OCI-LY1 (cell line): ENCODE data around the gene BNIP3.

Experiments
- H2AFZ ChIP-seq: fragments of 200-600 bp; sonication (generic), shearing (Covaris generic); 2 replicates; pipeline ENCODE4 v1.6.0; 2014; ENCODE audit warnings: antibody characterized with exemption, mild to moderate bottlenecking, low read length
- H3F3A ChIP-seq: fragments of 200-600 bp; sonication (generic), shearing (Covaris generic); 2 replicates; pipeline ENCODE4 v1.6.0; 2014; ENCODE audit warnings: mild to moderate bottlenecking, antibody characterized with exemption, low read length, moderate library complexity; ENCODE audit not compliant: insufficient read depth
- H3K27ac ChIP-seq: fragments of 200-600 bp; sonication (generic); 2 replicates; pipeline ENCODE4 v1.5.1; 2014; ENCODE audit warnings: low read length, mixed run types, mild to moderate bottlenecking, low read depth; ENCODE audit not compliant: poor library complexity, severe bottlenecking
- H3K27me3 ChIP-seq: fragments of 200-600 bp; sonication (generic); 2 replicates; pipeline ENCODE4 v1.6.0; 2014; ENCODE audit warnings: antibody characterized with exemption, mild to moderate bottlenecking, low read length, moderate library complexity; ENCODE audit not compliant: insufficient read depth
- H3K36me3 ChIP-seq: fragments of 200-600 bp; sonication (generic); 2 replicates; pipeline ENCODE4 v1.6.1; 2014; ENCODE audit warnings: mild to moderate bottlenecking, antibody characterized with exemption, low read length, moderate library complexity, mixed read lengths; ENCODE audit not compliant: insufficient read depth
- H3K4me1 ChIP-seq: fragments of 200-600 bp; sonication (generic); 2 replicates; pipeline ENCODE4 v1.5.1; 2014; ENCODE audit warnings: mild to moderate bottlenecking, low read length, moderate library complexity; ENCODE audit not compliant: insufficient read depth, severe bottlenecking
- H3K4me2 ChIP-seq: fragments of 200-600 bp; sonication (generic), shearing (Covaris generic); 2 replicates; pipeline ENCODE4 v1.6.1; 2014; ENCODE audit warnings: low read length
- H3K4me3 ChIP-seq: fragments of 200-600 bp; sonication (generic); 2 replicates; pipeline ENCODE4 v1.5.1; 2014; ENCODE audit warnings: low read length, low read depth, mild to moderate bottlenecking, mixed read lengths; ENCODE audit not compliant: poor library complexity, severe bottlenecking
- H3K79me2 ChIP-seq: fragments of 200-600 bp; shearing (Covaris generic); 2 replicates; pipeline ENCODE4 v1.6.1; 2016; ENCODE audit warnings: mixed run types, low read length, mixed read lengths; ENCODE audit not compliant: insufficient read depth
- H3K9ac ChIP-seq: fragments of 200-600 bp; sonication (generic), shearing (Covaris generic); 2 replicates; pipeline ENCODE4 v1.6.1; 2014; ENCODE audit warnings: mild to moderate bottlenecking, low read length, mixed read lengths
- H3K9me2 ChIP-seq: fragments of 200-600 bp; sonication (generic), shearing (Covaris generic); 2 replicates; pipeline ENCODE4 v1.6.1; 2014; ENCODE audit warnings: low read depth, mild to moderate bottlenecking, low read length, mixed read lengths
- H3K9me3 ChIP-seq: fragments of 200-600 bp; shearing (Covaris generic); 2 replicates; pipeline ENCODE4 v1.6.1; 2014; ENCODE audit warnings: low read length, mixed read lengths
- H4K20me1 ChIP-seq: fragments of 200-600 bp; sonication (generic), shearing (Covaris generic); 2 replicates; pipeline ENCODE4 v1.6.0; 2016; ENCODE audit warnings: mild to moderate bottlenecking, low read length; ENCODE audit not compliant: insufficient read depth
- EZH2 ChIP-seq: fragments of 200-600 bp; sonication (generic), shearing (Covaris generic); IDR thresholded peaks from 2 replicates; pipeline ENCODE4 v1.8.0; 2017; ENCODE audit warnings: borderline replicate concordance, mixed run types, mild to moderate bottlenecking, antibody characterized with exemption, low read length, moderate library complexity, mixed read lengths
- TF ChIP-seq, protein P1 (sequence below): fragments of 200-600 bp; sonication (generic), shearing (Covaris generic); IDR thresholded peaks from 2 replicates; pipeline ENCODE4 v1.5.1; 2017; ENCODE audit warnings: mild to moderate bottlenecking, antibody characterized with exemption, low read length, moderate library complexity, mixed read lengths

Gene BNIP3

DNA sequence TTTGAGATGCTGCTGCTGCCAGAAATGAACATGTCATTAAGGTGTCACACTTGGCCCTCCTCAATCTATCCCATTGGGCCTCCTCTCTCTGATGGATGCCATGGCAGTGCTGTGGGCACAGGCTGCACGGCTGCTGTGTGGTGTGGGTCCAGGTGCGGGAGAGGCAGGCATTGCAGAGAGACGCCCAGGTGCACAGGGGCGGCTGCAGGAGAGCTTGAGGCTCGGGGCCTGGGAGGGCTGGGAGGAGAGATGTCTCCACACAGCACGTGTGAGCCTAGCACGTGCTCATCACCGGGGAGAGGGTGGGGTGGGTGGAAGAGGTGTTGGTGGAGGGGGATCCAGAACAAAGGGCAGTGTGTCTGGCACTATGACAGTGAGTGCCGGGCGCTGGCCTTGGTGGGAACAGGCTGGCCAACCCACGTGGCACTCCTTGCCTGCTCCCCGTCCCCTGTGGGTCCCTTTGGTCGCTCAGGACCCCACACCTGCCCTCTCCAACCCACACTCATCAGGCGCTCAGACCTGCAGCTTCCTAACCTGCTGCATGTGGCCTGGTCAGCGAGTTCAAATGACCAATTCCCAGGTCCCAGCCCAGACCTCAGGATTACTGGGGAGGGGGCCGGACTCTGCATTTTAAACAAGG, 39.9 kb upstream of the BNIP3 start:
- H3K36me3 ChIP-seq = no peaks in the 10 kb centered on the region
- TF ChIP-seq EZH2 = no peak
- TF ChIP-seq, protein P1, sequence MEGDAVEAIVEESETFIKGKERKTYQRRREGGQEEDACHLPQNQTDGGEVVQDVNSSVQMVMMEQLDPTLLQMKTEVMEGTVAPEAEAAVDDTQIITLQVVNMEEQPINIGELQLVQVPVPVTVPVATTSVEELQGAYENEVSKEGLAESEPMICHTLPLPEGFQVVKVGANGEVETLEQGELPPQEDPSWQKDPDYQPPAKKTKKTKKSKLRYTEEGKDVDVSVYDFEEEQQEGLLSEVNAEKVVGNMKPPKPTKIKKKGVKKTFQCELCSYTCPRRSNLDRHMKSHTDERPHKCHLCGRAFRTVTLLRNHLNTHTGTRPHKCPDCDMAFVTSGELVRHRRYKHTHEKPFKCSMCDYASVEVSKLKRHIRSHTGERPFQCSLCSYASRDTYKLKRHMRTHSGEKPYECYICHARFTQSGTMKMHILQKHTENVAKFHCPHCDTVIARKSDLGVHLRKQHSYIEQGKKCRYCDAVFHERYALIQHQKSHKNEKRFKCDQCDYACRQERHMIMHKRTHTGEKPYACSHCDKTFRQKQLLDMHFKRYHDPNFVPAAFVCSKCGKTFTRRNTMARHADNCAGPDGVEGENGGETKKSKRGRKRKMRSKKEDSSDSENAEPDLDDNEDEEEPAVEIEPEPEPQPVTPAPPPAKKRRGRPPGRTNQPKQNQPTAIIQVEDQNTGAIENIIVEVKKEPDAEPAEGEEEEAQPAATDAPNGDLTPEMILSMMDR = no peak
- no peak overlapping the region for H2AFZ ChIP-seq
- no peaks in the 10 kb centered on the region for H3K4me1 ChIP-seq
- no peaks in the 10 kb centered on the region for H3K9me2 ChIP-seq
- H3K4me2 ChIP-seq = no peak overlapping the region
- no peak overlapping the region for H3K4me3 ChIP-seq
- no peaks in the 10 kb centered on the region for H3K9me3 ChIP-seq
- no peaks in the 10 kb centered on the region for H3F3A ChIP-seq
- H3K79me2 ChIP-seq = no peaks in the 10 kb centered on the region
- peaks cover 4% of the 10 kb centered on the region; the same call in 1 of the 2 replicates for H3K27me3 ChIP-seq
- no peak overlapping the region for H3K27ac ChIP-seq
- no peaks in the 10 kb centered on the region for H4K20me1 ChIP-seq
- no peak overlapping the region for H3K9ac ChIP-seq

DNA sequence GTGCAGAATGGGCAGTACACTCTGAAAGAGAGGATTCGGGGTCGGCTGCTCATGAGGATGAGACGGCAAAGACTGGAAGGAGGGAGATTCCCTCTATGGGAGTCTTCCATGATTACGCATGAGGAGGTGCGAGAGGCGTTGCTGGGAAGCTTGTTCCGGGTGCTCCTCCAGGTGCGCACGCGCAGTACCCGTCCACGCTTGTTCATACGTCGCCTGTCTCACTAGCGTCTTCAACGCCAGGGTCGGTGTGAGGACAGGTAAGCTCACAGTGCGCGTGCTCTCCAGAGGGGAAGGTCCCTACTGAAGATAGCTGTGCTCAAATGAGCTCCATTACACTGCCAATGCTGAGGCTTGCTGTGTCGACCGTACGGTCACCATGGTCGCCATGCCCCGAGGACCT, 39.3 kb upstream of the BNIP3 start:
- H4K20me1 ChIP-seq = no peaks in the 10 kb centered on the region
- no peaks in the 10 kb centered on the region for H3K9me3 ChIP-seq
- no peak overlapping the region for H3K27ac ChIP-seq
- H3K27me3 ChIP-seq = peaks cover 4% of the 10 kb centered on the region; the same call in 1 of the 2 replicates
- H3K9me2 ChIP-seq = no peaks in the 10 kb centered on the region
- H3K4me2 ChIP-seq = no peak overlapping the region
- no peaks in the 10 kb centered on the region for H3K4me1 ChIP-seq
- H2AFZ ChIP-seq = no peak overlapping the region
- no peak overlapping the region for H3K9ac ChIP-seq
- TF ChIP-seq EZH2 = no peak
- TF ChIP-seq, protein P1 = no peak
- H3K36me3 ChIP-seq = no peaks in the 10 kb centered on the region
- H3K79me2 ChIP-seq = no peaks in the 10 kb centered on the region
- no peak overlapping the region for H3K4me3 ChIP-seq
- no peaks in the 10 kb centered on the region for H3F3A ChIP-seq

DNA sequence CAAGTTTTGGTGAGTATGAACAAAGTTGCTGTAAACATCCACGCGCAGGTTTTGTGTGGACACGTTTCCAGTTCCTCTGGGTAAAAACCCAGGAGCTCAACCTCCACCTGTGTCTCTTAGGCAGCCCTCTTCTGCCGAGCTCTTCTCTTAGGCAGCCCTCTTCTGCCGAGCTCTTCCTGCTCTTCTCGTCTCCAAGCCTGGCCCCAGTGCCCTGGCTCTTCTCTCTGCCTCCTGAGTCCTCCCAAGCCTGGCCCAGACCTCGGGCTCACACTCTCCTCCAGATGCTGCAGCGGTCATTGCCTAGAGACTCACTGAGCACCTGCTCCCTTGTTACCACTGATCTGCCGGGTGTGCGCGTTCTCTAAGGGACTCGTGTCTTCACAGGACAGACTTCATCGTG, 38.7 kb upstream of the BNIP3 start:
- no peak for TF ChIP-seq EZH2
- TF ChIP-seq, protein P1 = no peak
- H3F3A ChIP-seq = no peaks in the 10 kb centered on the region
- H3K9me3 ChIP-seq = no peaks in the 10 kb centered on the region
- H3K9me2 ChIP-seq = no peaks in the 10 kb centered on the region
- no peak overlapping the region for H3K9ac ChIP-seq
- no peaks in the 10 kb centered on the region for H4K20me1 ChIP-seq
- H3K4me2 ChIP-seq = no peak overlapping the region
- no peak overlapping the region for H3K4me3 ChIP-seq
- H3K27ac ChIP-seq = no peak overlapping the region
- no peaks in the 10 kb centered on the region for H3K79me2 ChIP-seq
- H2AFZ ChIP-seq = no peak overlapping the region
- no peaks in the 10 kb centered on the region for H3K36me3 ChIP-seq
- peaks cover 4% of the 10 kb centered on the region; the same call in 1 of the 2 replicates for H3K27me3 ChIP-seq
- no peaks in the 10 kb centered on the region for H3K4me1 ChIP-seq
